Vagina (tissue), 2 donors: ENCODE data around the gene MAPK1IP1L. TPM values are rescaled to one million over a fixed set of nuclear protein-coding genes. Genes with fewer than 3 reads are reported as not detected.
"Not testable (repeated sequence)": the region's sequence is repeated elsewhere in the genome, so short reads cannot be mapped to it uniquely, and the experiment has no call there.

ENCODE experiments used
- DNase-seq, 2 donors: peaks; one replicate each; pipeline ENCODE4 v3.0.0-alpha.2; 2017; ENCODE audit errors: extremely low spot score in 2 of 2
- H3K27ac ChIP-seq: fragments of 200-600 bp; sonication (generic); one replicate; pipeline ENCODE4 v1.5.1; 2019
- H3K27me3 ChIP-seq: fragments of 200-600 bp; sonication (generic); one replicate; pipeline ENCODE4 v1.5.1; 2019
- H3K36me3 ChIP-seq, 2 donors: fragments of 200-600 bp; sonication (generic); one replicate each; pipeline ENCODE4 v1.5.1; 2017 to 2019
- H3K4me1 ChIP-seq: fragments of 200-600 bp; sonication (generic); one replicate; pipeline ENCODE4 v1.5.1; 2019
- H3K4me3 ChIP-seq, 2 donors: fragments of 200-600 bp; sonication (generic); 1 replicate in 1 of 2; 2 replicates in 1 of 2; pipeline ENCODE4 v1.5.1; 2016 to 2019
- H3K9me3 ChIP-seq: fragments of 200-600 bp; sonication (generic); one replicate; pipeline ENCODE4 v1.5.1; 2019
- CTCF ChIP-seq, 3 experiments: fragments of 450-650 bp in 2 of 3; fragments of 200-600 bp in 1 of 3; sonication (generic) in 1 of 3; IDR thresholded peaks; one replicate each; pipeline ENCODE4 v1.5.1; 2017 to 2019; ENCODE audit warnings: antibody characterized with exemption in 3 of 3, mild to moderate bottlenecking in 2 of 3, moderate library complexity in 2 of 3
- POLR2A ChIP-seq, 2 donors: fragments of 450-650 bp; IDR thresholded peaks; one replicate each; pipeline ENCODE4 v1.6.1; 2017; ENCODE audit warnings: antibody characterized with exemption in 2 of 2, mild to moderate bottlenecking in 2 of 2, moderate library complexity in 2 of 2
- POLR2AphosphoS5 ChIP-seq, 2 donors: sonication (generic); formaldehyde crosslinking; IDR thresholded peaks; one replicate each; pipeline ENCODE4 v1.9.0; 2017; ENCODE audit warnings: antibody characterized with exemption in 2 of 2, mild to moderate bottlenecking in 2 of 2, low read depth in 1 of 2; ENCODE audit not compliant: insufficient read depth in 1 of 2
- intact Hi-C: fragments of 100-400 bp; cut with DNase I; formaldehyde crosslinking; loops from one replicate; pipeline ENCODE4 v1.15.1; 2023
- total RNA-seq: library from RNA; depleted of rRNA; stranded (reverse); fragments of >200 nt; gene quantifications from one replicate; pipeline ENCODE4 v1.2.3, GENCODE V29; 2016

Gene MAPK1IP1L
- 39.3 TPM for total RNA-seq

DNA sequence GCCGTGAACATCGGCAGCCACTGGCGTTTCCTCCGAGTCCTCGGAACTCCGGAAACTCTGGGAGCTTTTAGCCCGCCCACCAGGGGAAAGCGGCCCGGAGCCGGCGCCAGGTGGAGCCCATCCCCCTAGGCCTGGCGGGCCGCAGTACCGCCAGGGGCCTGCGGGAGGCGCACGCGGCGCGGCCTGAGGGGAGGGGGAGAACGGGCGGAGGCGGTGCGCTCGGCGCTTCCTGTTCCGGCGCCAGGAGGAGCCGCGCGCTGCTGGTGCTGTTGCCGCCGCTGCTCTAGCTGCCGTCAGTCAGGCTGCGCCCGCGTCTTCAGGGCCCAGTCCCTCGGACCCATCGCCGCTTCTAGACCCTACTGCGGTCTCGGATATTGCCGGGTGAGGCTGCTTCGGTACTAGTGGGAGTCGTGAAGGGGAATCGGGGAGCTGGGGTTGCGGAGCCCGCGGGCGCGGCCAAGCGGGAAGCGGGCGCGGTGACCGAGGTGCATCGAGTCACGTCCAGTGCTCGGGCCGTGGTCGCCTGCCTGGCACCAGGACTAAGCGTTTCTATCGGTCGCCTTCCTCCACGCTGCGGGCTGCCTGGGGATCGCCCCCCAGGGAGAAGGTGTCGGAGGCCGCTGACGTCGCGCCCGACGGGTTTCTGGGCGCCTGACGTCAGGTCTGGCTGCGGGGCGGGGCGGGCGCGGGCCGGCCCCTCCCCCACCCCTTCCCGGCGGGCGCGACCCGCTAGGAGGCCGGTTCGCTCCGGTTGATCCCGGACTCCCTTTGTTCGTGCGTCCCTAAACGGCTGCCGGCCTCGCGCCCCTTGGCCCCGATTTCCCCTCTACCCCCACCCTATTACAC is at the start of gene MAPK1IP1L:
MAPK1IP1L (plus strand) TSS at position 225 of the 846 bp plus-strand sequence. CDS start 10,037 bp downstream, outside the sequence.
- peaks cover 51% of the 10 kb centered on the region for H3K4me1 ChIP-seq

GRCh38 chr14:55005071-55005470 is 46.4 kb upstream of the MAPK1IP1L start:
- H3K4me1 ChIP-seq: no peaks in the 10 kb centered on the region
- no peak overlapping the region for H3K27ac ChIP-seq
- DNase-seq: no peak
- TF ChIP-seq CTCF (IDR thresholded peaks at IDR 0.05) (no peak), POLR2AphosphoS5 (IDR thresholded peaks at IDR 0.05; ENCODE audit: insufficient read depth in 1 of 2, low read depth in 1 of 2) (no peak), POLR2A (IDR thresholded peaks at IDR 0.05) (no peak)
- no peak overlapping the region for H3K4me3 ChIP-seq
- intact Hi-C loops: no loop called here
- H3K9me3 ChIP-seq: no peaks in the 10 kb centered on the region
- H3K36me3 ChIP-seq: no peaks in the 10 kb centered on the region
- no peaks in the 10 kb centered on the region for H3K27me3 ChIP-seq

More for the DNA sequence above, at the start of gene MAPK1IP1L:
- intact Hi-C loops: loop anchor here (1.0 to 10.0 kb wide), 2 partner anchors 38 to 73 kb away; partner anchors contain the start of gene LGALS3
- Histone ChIP-seq H3K27me3 (no peaks in the 10 kb centered on the region), H3K36me3 (peaks cover 0 to 3% of the 10 kb centered on the region in 2 donors), H3K4me3 (peak within 1 kb of the TSS; percentile 85 to 97), H3K9me3 (no peaks in the 10 kb centered on the region), H3K27ac (peak within 1 kb of the TSS; percentile 99)
- peak; percentile 74 to 100 for TF ChIP-seq POLR2AphosphoS5 (IDR thresholded peaks at IDR 0.05; ENCODE audit: insufficient read depth in 1 of 2, low read depth in 1 of 2)
- TF ChIP-seq POLR2A (IDR thresholded peaks at IDR 0.05): peak in 1 of 2 donors; percentile 99
- TF ChIP-seq CTCF (IDR thresholded peaks at IDR 0.05): peak; percentile 96 to 100 (median 98)
- peak in 1 of 2 donors; percentile 97 for DNase-seq

DNA sequence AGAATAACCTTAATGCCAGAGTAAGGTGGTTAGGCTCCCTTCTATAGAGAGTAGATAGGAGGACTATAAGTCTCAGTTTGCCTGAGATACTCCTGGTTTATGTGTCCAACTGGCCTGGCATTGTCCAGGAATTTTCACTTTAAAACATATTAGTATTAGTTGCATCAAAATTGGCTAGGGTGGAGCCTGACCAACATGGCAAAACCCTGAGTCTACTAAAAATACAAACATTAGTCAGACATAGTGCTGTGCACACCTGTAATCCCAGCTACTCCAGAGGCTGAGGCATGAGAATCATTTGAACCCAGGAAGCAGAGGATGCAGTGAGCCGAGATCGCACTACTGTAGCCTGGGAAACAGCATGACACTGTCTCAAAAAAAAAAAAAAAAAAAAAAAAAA is 36.4 kb upstream of the MAPK1IP1L start:
- no peaks in the 10 kb centered on the region for H3K27me3 ChIP-seq
- H3K4me1 ChIP-seq: no peaks in the 10 kb centered on the region
- no peaks in the 10 kb centered on the region for H3K36me3 ChIP-seq
- H3K27ac ChIP-seq: no peak overlapping the region
- H3K9me3 ChIP-seq: no peaks in the 10 kb centered on the region
- intact Hi-C loops: no loop called here
- no peak overlapping the region for H3K4me3 ChIP-seq
- no peak for DNase-seq
- no peak for TF ChIP-seq POLR2AphosphoS5 (IDR thresholded peaks at IDR 0.05; ENCODE audit: insufficient read depth in 1 of 2, low read depth in 1 of 2)
- TF ChIP-seq CTCF (IDR thresholded peaks at IDR 0.05): no peak
- TF ChIP-seq POLR2A (IDR thresholded peaks at IDR 0.05): no peak

DNA sequence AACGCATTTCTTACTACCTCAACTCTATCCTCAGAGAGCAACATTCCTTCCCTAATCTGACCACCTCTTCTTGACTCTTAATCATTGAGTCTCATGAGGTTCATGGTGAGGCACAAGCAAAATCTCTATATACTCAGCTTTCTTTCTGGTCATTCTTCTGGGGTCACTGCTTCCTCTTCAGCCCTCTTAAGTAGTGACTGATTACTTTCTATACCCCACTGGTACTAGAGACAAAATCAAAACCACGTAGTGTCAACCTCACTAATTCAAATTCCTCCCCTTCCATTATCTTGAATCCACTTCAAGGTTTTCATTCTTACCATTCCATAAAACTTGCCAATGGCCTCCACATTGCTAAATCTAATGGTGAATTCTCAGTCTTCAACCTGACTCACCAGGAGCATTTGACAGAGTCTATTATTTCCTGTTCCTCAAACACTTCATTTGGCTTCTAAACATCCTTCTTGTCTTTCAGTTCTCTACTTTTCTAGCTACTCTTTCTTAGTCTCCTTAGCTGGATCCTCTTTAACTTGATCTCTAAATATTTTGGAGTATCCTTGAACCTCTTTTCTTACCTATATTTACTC is 31.4 kb upstream of the MAPK1IP1L start:
- DNase-seq: no peak
- intact Hi-C loops: no loop called here
- no peaks in the 10 kb centered on the region for H3K36me3 ChIP-seq
- TF ChIP-seq POLR2A (IDR thresholded peaks at IDR 0.05) (no peak), CTCF (IDR thresholded peaks at IDR 0.05) (no peak), POLR2AphosphoS5 (IDR thresholded peaks at IDR 0.05; ENCODE audit: insufficient read depth in 1 of 2, low read depth in 1 of 2) (no peak)
- H3K27ac ChIP-seq: no peak overlapping the region
- no peaks in the 10 kb centered on the region for H3K27me3 ChIP-seq
- no peak overlapping the region for H3K4me3 ChIP-seq
- H3K4me1 ChIP-seq: no peaks in the 10 kb centered on the region
- H3K9me3 ChIP-seq: no peaks in the 10 kb centered on the region

DNA sequence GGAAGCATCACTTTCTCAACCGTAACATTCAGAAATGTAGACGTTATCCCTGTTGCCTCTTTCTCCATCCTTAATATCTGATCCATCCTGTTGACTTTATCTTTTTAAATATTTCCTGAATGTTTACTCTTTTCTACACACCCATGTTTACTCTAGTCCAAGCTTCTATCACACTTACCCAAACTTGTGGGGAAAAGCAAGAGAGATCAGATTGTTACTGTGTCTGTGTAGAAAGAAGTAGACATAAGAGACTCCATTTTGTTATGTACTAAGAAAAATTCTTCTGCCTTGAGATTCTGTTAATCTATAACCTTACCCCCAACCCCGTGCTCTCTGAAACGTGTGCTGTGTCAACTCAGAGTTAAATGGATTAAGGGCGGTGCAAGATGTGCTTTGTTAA is 27.1 kb upstream of the MAPK1IP1L start:
- DNase-seq, intact Hi-C loops, H3K4me3 ChIP-seq: not testable (repeated sequence)

More for the DNA sequence above, 27.1 kb upstream of the MAPK1IP1L start:
- not testable (repeated sequence) for H3K9me3 ChIP-seq, H3K36me3 ChIP-seq, H3K27me3 ChIP-seq, H3K27ac ChIP-seq
- peaks cover 25% of the 10 kb centered on the region for H3K4me1 ChIP-seq
